ENCODE data around the gene HINFP. TPM values are rescaled to one million over a fixed set of nuclear protein-coding genes. Genes with fewer than 3 reads are reported as not detected.

HINFP gene
- polyA plus RNA-seq, 1 donor from 2014 or later: 50.0 TPM

GRCh38 chr11:119110439-119110838, 10.9 kb upstream of the HINFP start (continued):
- TF ChIP-seq EZH2 (IDR thresholded peaks at IDR 0.05; ENCODE audit: borderline replicate concordance, insufficient read depth, low read length, poor library complexity, severe bottlenecking): no peak

- Histone ChIP-seq H3K27ac (ENCODE audit: low read length) (no peak overlapping the region), H3K9ac (ENCODE audit: low read length) (no peak overlapping the region), H3K4me3 (ENCODE audit: low read length) (no peak overlapping the region), H3F3A (ENCODE audit: insufficient read depth, low read length, poor library complexity, severe bottlenecking) (no peaks in the 10 kb centered on the region), H2AFZ (ENCODE audit: low read depth, low read length) (no peak overlapping the region), H3K36me3 (ENCODE audit: insufficient read depth, low read length) (no peaks in the 10 kb centered on the region), H4K20me1 (ENCODE audit: insufficient read depth) (no peaks in the 10 kb centered on the region), H3K27me3 (ENCODE audit: insufficient read depth, low read depth, low read length) (no peaks in the 10 kb centered on the region), H3K9me3 (ENCODE audit: low read length) (no peaks in the 10 kb centered on the region), H3K9me2 (ENCODE audit: insufficient read depth, low read length) (no peaks in the 10 kb centered on the region), H3K79me2 (replicated peaks; ENCODE audit: insufficient read depth, low read length) (no peaks in the 10 kb centered on the region), H3K4me2 (ENCODE audit: low read length) (no peak overlapping the region)
- TF ChIP-seq CTCF (IDR thresholded peaks at IDR 0.05; ENCODE audit: poor library complexity, severe bottlenecking): no peak
Observed at GRCh38 chr11:119111361-119111925, 9.9 kb upstream of the HINFP start.

- Histone ChIP-seq H3K36me3 (ENCODE audit: insufficient read depth, low read length) (no peaks in the 10 kb centered on the region), H3K27me3 (ENCODE audit: insufficient read depth, low read depth, low read length) (no peaks in the 10 kb centered on the region), H3K4me2 (ENCODE audit: low read length) (no peak overlapping the region), H3K9me2 (ENCODE audit: insufficient read depth, low read length) (no peaks in the 10 kb centered on the region), H3K9me3 (ENCODE audit: low read length) (no peaks in the 10 kb centered on the region), H3K4me3 (ENCODE audit: low read length) (no peak overlapping the region), H3K79me2 (replicated peaks; ENCODE audit: insufficient read depth, low read length) (no peaks in the 10 kb centered on the region), H3K9ac (ENCODE audit: low read length) (no peak overlapping the region), H4K20me1 (ENCODE audit: insufficient read depth) (no peaks in the 10 kb centered on the region), H3K27ac (ENCODE audit: low read length) (no peak overlapping the region), H3F3A (ENCODE audit: insufficient read depth, low read length, poor library complexity, severe bottlenecking) (no peaks in the 10 kb centered on the region), H2AFZ (ENCODE audit: low read depth, low read length) (no peak overlapping the region)
- no peak for TF ChIP-seq TAF1 (IDR thresholded peaks at IDR 0.05; ENCODE audit: low read depth)
- TF ChIP-seq REST (IDR thresholded peaks at IDR 0.05; ENCODE audit: borderline replicate concordance): no peak
- no peak for TF ChIP-seq CTCF (IDR thresholded peaks at IDR 0.05; ENCODE audit: poor library complexity, severe bottlenecking)
- no peak for TF ChIP-seq POLR2AphosphoS5 (IDR thresholded peaks at IDR 0.05)
- TF ChIP-seq RAD21 (conservative IDR thresholded peaks at IDR 0.05): no peak
- no peak for TF ChIP-seq MXI1 (conservative IDR thresholded peaks at IDR 0.05; ENCODE audit: poor library complexity, severe bottlenecking)
- TF ChIP-seq EP300 (conservative IDR thresholded peaks at IDR 0.05; ENCODE audit: poor library complexity, severe bottlenecking): no peak
- no peak for TF ChIP-seq EZH2 (IDR thresholded peaks at IDR 0.05; ENCODE audit: borderline replicate concordance, insufficient read depth, low read length, poor library complexity, severe bottlenecking)
- no peak for TF ChIP-seq SMC3 (conservative IDR thresholded peaks at IDR 0.05; ENCODE audit: poor library complexity)
Observed at GRCh38 chr11:119112314-119113020, 8.9 kb upstream of the HINFP start.
